ENCODE measurements around the gene TTI1. TPM values are rescaled to one million over a fixed set of nuclear protein-coding genes. Genes with fewer than 3 reads are reported as not detected.

The TTI1 gene
- total RNA-seq, 1 donor from 2014 or later = 30.1 TPM

GRCh38 chr20:37940858-37941257 is 92.4 kb downstream of the TTI1 start:
- ATAC-seq (ENCODE audit: low read depth) = no peak
- no peak overlapping the region for H3K4me3 Mint-ChIP-seq
- TF ChIP-seq CTCF (IDR thresholded peaks at IDR 0.05) = no peak
- H3K36me3 Mint-ChIP-seq (ENCODE audit: low read depth) = no peaks in the 10 kb centered on the region
- peaks cover 2% of the 10 kb centered on the region for H3K9me3 Mint-ChIP-seq
- no peaks in the 10 kb centered on the region for H3K4me1 Mint-ChIP-seq
- H3K27me3 Mint-ChIP-seq = peaks cover 3% of the 10 kb centered on the region
- CTCF ChIA-PET = no interaction called here
- no peak for DNase-seq
- intact Hi-C loops (cut with micrococcal nuclease) = no loop called here
- no peak overlapping the region for H3K27ac Mint-ChIP-seq
- POLR2A ChIA-PET = no interaction called here

GRCh38 chr20:37939701-37940560 is 93.3 kb downstream of the TTI1 start:
- intact Hi-C loops (cut with micrococcal nuclease) = no loop called here
- Mint-ChIP-seq H3K27ac (no peak overlapping the region), H3K9me3 (peaks cover 2% of the 10 kb centered on the region), H3K4me3 (no peak overlapping the region), H3K27me3 (no peaks in the 10 kb centered on the region), H3K36me3 (ENCODE audit: low read depth) (no peaks in the 10 kb centered on the region), H3K4me1 (no peaks in the 10 kb centered on the region)
- no peak for DNase-seq
- CTCF ChIA-PET = no interaction called here
- no peak for TF ChIP-seq CTCF (IDR thresholded peaks at IDR 0.05)
- POLR2A ChIA-PET = no interaction called here
- ATAC-seq (ENCODE audit: low read depth) = no peak

- TF ChIP-seq CTCF (IDR thresholded peaks at IDR 0.05) = no peak
- DNase-seq = no peak
- ATAC-seq (ENCODE audit: low read depth) = no peak
- Mint-ChIP-seq H3K4me3 (no peak overlapping the region), H3K27ac (no peak overlapping the region), H3K9me3 (peaks cover 2% of the 10 kb centered on the region), H3K27me3 (peaks cover 2% of the 10 kb centered on the region), H3K36me3 (ENCODE audit: low read depth) (no peaks in the 10 kb centered on the region), H3K4me1 (no peaks in the 10 kb centered on the region)
- intact Hi-C loops (cut with micrococcal nuclease) = no loop called here
- POLR2A ChIA-PET = no interaction called here
- CTCF ChIA-PET = no interaction called here
Observed at GRCh38 chr20:37938954-37939353, 94.3 kb downstream of the TTI1 start.

GRCh38 chr20:37938181-37938750 is 95.0 kb downstream of the TTI1 start:
- H3K4me1 Mint-ChIP-seq = no peaks in the 10 kb centered on the region
- H3K4me3 Mint-ChIP-seq = no peak overlapping the region
- CTCF ChIA-PET = no interaction called here
- POLR2A ChIA-PET = no interaction called here
- ATAC-seq (ENCODE audit: low read depth) = no peak
- intact Hi-C loops (cut with micrococcal nuclease) = no loop called here
- peaks cover 2% of the 10 kb centered on the region for H3K9me3 Mint-ChIP-seq
- H3K27me3 Mint-ChIP-seq = peaks cover 2% of the 10 kb centered on the region
- no peak overlapping the region for H3K27ac Mint-ChIP-seq
- TF ChIP-seq CTCF (IDR thresholded peaks at IDR 0.05) = no peak
- no peak for DNase-seq
- H3K36me3 Mint-ChIP-seq (ENCODE audit: low read depth) = no peaks in the 10 kb centered on the region

GRCh38 chr20:37937686-37938085 is 95.6 kb downstream of the TTI1 start:
- intact Hi-C loops (cut with micrococcal nuclease) = no loop called here
- ChIA-PET POLR2A (no interaction called here), CTCF (no interaction called here)
- H3K4me1 Mint-ChIP-seq = no peaks in the 10 kb centered on the region
- H3K4me3 Mint-ChIP-seq = no peak overlapping the region
- H3K9me3 Mint-ChIP-seq = peaks cover 2% of the 10 kb centered on the region
- peaks cover 3% of the 10 kb centered on the region for H3K27me3 Mint-ChIP-seq
- TF ChIP-seq CTCF (IDR thresholded peaks at IDR 0.05) = no peak
- DNase-seq (no peak), ATAC-seq (ENCODE audit: low read depth) (no peak)
- H3K27ac Mint-ChIP-seq = no peak overlapping the region
- no peaks in the 10 kb centered on the region for H3K36me3 Mint-ChIP-seq (ENCODE audit: low read depth)

Measured in activated B cell treated with CpG ODN at 0.5 μM for 24 hours (primary cell).